Neural cell (in vitro differentiated cells): Measurements from ENCODE around the gene TRMT2A.

Source experiments
- EP300 ChIP-seq: fragments of 450-650 bp; conservative IDR thresholded peaks from 2 replicates; pipeline ENCODE4 v1.6.1; 2014; ENCODE audit warnings: antibody characterized with exemption, mild to moderate bottlenecking, moderate library complexity; ENCODE audit not compliant: poor library complexity, severe bottlenecking
- POLR2AphosphoS5 ChIP-seq: IDR thresholded peaks from 2 replicates; pipeline ENCODE4 v1.6.1; 2012
- SMC3 ChIP-seq: fragments of 450-650 bp; conservative IDR thresholded peaks from 2 replicates; pipeline ENCODE4 v1.6.1; 2014; ENCODE audit warnings: antibody characterized with exemption, mild to moderate bottlenecking, moderate library complexity; ENCODE audit not compliant: poor library complexity
- TAF1 ChIP-seq: IDR thresholded peaks from 2 replicates; pipeline ENCODE4 v1.6.1; 2012; ENCODE audit warnings: low read depth
- TF ChIP-seq, protein P1 (sequence below): fragments of 450-650 bp; IDR thresholded peaks from 2 replicates; pipeline ENCODE4 v1.5.1; 2014; ENCODE audit warnings: antibody characterized with exemption, mild to moderate bottlenecking, moderate library complexity; ENCODE audit not compliant: poor library complexity, severe bottlenecking
- TF ChIP-seq, protein P2 (sequence below): IDR thresholded peaks from 2 replicates; pipeline ENCODE4 v1.6.1; 2012; ENCODE audit warnings: borderline replicate concordance

DNA sequence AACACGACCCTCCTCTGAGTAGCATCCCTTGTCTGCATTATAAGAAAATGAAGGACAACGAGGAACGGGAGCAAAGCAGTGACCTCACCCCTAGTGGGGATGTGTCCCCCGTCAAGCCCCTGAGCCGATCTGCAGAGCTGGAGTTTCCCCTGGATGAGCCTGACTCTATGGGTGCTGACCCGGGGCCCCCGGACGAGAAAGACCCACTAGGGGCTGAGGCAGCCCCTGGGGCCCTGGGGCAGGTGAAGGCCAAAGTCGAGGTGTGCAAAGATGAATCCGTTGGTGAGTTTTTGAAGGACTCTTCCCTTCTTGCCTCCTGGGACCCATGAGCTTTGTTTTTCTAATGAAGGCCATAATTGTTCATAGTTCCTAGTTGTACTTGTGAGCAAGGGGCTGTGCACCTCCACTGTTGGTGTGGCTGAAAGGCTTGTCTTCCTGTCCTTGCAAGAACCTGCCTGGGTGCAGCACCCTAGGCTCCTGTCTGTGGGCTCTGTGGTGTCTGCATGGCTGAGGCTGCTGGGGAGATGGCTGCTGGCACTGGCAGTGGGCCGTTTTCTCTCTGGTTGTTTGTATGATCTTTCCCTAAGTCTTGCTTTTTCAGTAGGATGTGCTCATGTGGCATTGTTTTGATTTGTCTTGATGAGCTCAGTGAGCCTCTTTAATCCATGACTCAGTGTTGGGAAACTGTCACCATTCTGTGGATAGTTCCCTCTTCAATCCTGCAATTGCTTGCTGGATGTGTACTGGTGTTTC lies 26.9 kb downstream of the TRMT2A start:
- TF ChIP-seq, protein P1, sequence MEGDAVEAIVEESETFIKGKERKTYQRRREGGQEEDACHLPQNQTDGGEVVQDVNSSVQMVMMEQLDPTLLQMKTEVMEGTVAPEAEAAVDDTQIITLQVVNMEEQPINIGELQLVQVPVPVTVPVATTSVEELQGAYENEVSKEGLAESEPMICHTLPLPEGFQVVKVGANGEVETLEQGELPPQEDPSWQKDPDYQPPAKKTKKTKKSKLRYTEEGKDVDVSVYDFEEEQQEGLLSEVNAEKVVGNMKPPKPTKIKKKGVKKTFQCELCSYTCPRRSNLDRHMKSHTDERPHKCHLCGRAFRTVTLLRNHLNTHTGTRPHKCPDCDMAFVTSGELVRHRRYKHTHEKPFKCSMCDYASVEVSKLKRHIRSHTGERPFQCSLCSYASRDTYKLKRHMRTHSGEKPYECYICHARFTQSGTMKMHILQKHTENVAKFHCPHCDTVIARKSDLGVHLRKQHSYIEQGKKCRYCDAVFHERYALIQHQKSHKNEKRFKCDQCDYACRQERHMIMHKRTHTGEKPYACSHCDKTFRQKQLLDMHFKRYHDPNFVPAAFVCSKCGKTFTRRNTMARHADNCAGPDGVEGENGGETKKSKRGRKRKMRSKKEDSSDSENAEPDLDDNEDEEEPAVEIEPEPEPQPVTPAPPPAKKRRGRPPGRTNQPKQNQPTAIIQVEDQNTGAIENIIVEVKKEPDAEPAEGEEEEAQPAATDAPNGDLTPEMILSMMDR = no peak
- TF ChIP-seq TAF1 = no peak
- TF ChIP-seq, protein P2, sequence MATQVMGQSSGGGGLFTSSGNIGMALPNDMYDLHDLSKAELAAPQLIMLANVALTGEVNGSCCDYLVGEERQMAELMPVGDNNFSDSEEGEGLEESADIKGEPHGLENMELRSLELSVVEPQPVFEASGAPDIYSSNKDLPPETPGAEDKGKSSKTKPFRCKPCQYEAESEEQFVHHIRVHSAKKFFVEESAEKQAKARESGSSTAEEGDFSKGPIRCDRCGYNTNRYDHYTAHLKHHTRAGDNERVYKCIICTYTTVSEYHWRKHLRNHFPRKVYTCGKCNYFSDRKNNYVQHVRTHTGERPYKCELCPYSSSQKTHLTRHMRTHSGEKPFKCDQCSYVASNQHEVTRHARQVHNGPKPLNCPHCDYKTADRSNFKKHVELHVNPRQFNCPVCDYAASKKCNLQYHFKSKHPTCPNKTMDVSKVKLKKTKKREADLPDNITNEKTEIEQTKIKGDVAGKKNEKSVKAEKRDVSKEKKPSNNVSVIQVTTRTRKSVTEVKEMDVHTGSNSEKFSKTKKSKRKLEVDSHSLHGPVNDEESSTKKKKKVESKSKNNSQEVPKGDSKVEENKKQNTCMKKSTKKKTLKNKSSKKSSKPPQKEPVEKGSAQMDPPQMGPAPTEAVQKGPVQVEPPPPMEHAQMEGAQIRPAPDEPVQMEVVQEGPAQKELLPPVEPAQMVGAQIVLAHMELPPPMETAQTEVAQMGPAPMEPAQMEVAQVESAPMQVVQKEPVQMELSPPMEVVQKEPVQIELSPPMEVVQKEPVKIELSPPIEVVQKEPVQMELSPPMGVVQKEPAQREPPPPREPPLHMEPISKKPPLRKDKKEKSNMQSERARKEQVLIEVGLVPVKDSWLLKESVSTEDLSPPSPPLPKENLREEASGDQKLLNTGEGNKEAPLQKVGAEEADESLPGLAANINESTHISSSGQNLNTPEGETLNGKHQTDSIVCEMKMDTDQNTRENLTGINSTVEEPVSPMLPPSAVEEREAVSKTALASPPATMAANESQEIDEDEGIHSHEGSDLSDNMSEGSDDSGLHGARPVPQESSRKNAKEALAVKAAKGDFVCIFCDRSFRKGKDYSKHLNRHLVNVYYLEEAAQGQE = no peak
- TF ChIP-seq SMC3 = no peak
- TF ChIP-seq POLR2AphosphoS5 = no peak
- no peak for TF ChIP-seq EP300
